WTC11 (cell line): Measurements from ENCODE around the gene SCUBE3.

Source experiments
- FOXK1 ChIP-seq: sonication (generic); formaldehyde crosslinking; IDR thresholded peaks from 2 replicates; pipeline ENCODE4 v1.8.0; 2022; ENCODE audit warnings: mild to moderate bottlenecking, moderate library complexity, missing genetic modification reagents
- NFE2L1 ChIP-seq: sonication (generic); formaldehyde crosslinking; IDR thresholded peaks from 2 replicates; pipeline ENCODE4 v1.8.1; 2023; ENCODE audit warnings: missing genetic modification reagents
- SP1 ChIP-seq: sonication (generic); formaldehyde crosslinking; conservative IDR thresholded peaks from 2 replicates; pipeline ENCODE4 v1.8.1; 2022; ENCODE audit warnings: missing genetic modification reagents
- ZBTB21 ChIP-seq: sonication (generic); formaldehyde crosslinking; IDR thresholded peaks from 2 replicates; pipeline ENCODE4 v1.8.1; 2023; ENCODE audit warnings: mild to moderate bottlenecking, missing genetic modification reagents, borderline replicate concordance
- ZNF121 ChIP-seq: sonication (generic); formaldehyde crosslinking; IDR thresholded peaks from 2 replicates; pipeline ENCODE4 v1.8.0; 2023; ENCODE audit warnings: missing genetic modification reagents
- TF ChIP-seq, protein P1 (sequence below): sonication (generic); formaldehyde crosslinking; IDR thresholded peaks from 2 replicates; pipeline ENCODE4 v1.8.0; 2022; ENCODE audit warnings: mild to moderate bottlenecking, missing genetic modification reagents
- TF ChIP-seq, protein P2 (sequence below): sonication (generic); formaldehyde crosslinking; IDR thresholded peaks from 2 replicates; pipeline ENCODE4 v1.8.1; 2022; ENCODE audit warnings: low read depth, mild to moderate bottlenecking, moderate library complexity, missing genetic modification reagents, borderline replicate concordance
- TF ChIP-seq, protein P3 (sequence below): sonication (generic); formaldehyde crosslinking; IDR thresholded peaks from 2 replicates; pipeline ENCODE4 v1.8.0; 2023; ENCODE audit warnings: mild to moderate bottlenecking, missing genetic modification reagents
- TF ChIP-seq, protein P4 (sequence below): fragments of 200-600 bp; IDR thresholded peaks from 2 replicates; pipeline ENCODE4 v1.8.0; 2022; ENCODE audit warnings: antibody characterized with exemption

DNA sequence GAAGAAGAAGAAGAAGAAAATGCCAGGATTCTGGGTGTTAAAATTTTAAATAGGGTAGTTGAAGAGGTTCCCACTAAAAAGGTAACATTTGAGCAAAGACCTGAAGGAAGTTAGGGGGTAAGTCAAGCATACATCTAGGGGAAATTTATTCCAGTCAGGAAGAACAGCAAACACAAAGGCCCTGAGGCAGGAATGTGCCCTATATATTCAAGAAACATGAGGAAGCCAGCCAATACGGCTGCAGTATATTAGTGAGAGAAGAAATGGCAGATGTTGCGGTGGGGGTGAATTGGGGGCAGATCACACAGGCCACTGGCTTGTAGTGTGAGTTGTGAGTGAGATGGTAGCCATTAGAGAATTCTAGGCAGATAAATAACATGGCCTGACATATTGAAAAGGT is 51.8 kb downstream of the SCUBE3 start:
- TF ChIP-seq, protein P1, sequence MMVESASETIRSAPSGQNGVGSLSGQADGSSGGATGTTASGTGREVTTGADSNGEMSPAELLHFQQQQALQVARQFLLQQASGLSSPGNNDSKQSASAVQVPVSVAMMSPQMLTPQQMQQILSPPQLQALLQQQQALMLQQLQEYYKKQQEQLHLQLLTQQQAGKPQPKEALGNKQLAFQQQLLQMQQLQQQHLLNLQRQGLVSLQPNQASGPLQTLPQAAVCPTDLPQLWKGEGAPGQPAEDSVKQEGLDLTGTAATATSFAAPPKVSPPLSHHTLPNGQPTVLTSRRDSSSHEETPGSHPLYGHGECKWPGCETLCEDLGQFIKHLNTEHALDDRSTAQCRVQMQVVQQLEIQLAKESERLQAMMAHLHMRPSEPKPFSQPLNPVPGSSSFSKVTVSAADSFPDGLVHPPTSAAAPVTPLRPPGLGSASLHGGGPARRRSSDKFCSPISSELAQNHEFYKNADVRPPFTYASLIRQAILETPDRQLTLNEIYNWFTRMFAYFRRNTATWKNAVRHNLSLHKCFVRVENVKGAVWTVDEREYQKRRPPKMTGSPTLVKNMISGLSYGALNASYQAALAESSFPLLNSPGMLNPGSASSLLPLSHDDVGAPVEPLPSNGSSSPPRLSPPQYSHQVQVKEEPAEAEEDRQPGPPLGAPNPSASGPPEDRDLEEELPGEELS (CRISPR knock-in tag) = no peak
- TF ChIP-seq, protein P2, sequence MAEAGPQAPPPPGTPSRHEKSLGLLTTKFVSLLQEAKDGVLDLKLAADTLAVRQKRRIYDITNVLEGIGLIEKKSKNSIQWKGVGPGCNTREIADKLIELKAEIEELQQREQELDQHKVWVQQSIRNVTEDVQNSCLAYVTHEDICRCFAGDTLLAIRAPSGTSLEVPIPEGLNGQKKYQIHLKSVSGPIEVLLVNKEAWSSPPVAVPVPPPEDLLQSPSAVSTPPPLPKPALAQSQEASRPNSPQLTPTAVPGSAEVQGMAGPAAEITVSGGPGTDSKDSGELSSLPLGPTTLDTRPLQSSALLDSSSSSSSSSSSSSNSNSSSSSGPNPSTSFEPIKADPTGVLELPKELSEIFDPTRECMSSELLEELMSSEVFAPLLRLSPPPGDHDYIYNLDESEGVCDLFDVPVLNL = no peak
- TF ChIP-seq SP1 (no peak), FOXK1 (CRISPR knock-in tag) (no peak), ZBTB21 (no peak), NFE2L1 (CRISPR knock-in tag) (no peak), ZNF121 (no peak)
- TF ChIP-seq, protein P3, sequence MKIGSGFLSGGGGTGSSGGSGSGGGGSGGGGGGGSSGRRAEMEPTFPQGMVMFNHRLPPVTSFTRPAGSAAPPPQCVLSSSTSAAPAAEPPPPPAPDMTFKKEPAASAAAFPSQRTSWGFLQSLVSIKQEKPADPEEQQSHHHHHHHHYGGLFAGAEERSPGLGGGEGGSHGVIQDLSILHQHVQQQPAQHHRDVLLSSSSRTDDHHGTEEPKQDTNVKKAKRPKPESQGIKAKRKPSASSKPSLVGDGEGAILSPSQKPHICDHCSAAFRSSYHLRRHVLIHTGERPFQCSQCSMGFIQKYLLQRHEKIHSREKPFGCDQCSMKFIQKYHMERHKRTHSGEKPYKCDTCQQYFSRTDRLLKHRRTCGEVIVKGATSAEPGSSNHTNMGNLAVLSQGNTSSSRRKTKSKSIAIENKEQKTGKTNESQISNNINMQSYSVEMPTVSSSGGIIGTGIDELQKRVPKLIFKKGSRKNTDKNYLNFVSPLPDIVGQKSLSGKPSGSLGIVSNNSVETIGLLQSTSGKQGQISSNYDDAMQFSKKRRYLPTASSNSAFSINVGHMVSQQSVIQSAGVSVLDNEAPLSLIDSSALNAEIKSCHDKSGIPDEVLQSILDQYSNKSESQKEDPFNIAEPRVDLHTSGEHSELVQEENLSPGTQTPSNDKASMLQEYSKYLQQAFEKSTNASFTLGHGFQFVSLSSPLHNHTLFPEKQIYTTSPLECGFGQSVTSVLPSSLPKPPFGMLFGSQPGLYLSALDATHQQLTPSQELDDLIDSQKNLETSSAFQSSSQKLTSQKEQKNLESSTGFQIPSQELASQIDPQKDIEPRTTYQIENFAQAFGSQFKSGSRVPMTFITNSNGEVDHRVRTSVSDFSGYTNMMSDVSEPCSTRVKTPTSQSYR (CRISPR knock-in tag) = no peak
- TF ChIP-seq, protein P4, sequence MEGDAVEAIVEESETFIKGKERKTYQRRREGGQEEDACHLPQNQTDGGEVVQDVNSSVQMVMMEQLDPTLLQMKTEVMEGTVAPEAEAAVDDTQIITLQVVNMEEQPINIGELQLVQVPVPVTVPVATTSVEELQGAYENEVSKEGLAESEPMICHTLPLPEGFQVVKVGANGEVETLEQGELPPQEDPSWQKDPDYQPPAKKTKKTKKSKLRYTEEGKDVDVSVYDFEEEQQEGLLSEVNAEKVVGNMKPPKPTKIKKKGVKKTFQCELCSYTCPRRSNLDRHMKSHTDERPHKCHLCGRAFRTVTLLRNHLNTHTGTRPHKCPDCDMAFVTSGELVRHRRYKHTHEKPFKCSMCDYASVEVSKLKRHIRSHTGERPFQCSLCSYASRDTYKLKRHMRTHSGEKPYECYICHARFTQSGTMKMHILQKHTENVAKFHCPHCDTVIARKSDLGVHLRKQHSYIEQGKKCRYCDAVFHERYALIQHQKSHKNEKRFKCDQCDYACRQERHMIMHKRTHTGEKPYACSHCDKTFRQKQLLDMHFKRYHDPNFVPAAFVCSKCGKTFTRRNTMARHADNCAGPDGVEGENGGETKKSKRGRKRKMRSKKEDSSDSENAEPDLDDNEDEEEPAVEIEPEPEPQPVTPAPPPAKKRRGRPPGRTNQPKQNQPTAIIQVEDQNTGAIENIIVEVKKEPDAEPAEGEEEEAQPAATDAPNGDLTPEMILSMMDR = no peak
